GM20000 (cell line): Measurements from ENCODE around the gene VPS51.

Experiments used
- DNase-seq: peaks from one replicate; pipeline ENCODE4 v3.0.0; 2012; ENCODE audit warnings: low spot score
- TF ChIP-seq, protein P1 (sequence below): IDR thresholded peaks from 2 replicates; pipeline ENCODE4 v1.5.1; 2012; ENCODE audit warnings: mild to moderate bottlenecking, control low read depth; ENCODE audit errors: extremely low read depth, missing control alignments

VPS51 gene

GRCh38 chr11:65107751-65108468, 11.9 kb downstream of the VPS51 start:
- DNase-seq = no peak
- TF ChIP-seq, protein P1, sequence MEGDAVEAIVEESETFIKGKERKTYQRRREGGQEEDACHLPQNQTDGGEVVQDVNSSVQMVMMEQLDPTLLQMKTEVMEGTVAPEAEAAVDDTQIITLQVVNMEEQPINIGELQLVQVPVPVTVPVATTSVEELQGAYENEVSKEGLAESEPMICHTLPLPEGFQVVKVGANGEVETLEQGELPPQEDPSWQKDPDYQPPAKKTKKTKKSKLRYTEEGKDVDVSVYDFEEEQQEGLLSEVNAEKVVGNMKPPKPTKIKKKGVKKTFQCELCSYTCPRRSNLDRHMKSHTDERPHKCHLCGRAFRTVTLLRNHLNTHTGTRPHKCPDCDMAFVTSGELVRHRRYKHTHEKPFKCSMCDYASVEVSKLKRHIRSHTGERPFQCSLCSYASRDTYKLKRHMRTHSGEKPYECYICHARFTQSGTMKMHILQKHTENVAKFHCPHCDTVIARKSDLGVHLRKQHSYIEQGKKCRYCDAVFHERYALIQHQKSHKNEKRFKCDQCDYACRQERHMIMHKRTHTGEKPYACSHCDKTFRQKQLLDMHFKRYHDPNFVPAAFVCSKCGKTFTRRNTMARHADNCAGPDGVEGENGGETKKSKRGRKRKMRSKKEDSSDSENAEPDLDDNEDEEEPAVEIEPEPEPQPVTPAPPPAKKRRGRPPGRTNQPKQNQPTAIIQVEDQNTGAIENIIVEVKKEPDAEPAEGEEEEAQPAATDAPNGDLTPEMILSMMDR = no peak

DNA sequence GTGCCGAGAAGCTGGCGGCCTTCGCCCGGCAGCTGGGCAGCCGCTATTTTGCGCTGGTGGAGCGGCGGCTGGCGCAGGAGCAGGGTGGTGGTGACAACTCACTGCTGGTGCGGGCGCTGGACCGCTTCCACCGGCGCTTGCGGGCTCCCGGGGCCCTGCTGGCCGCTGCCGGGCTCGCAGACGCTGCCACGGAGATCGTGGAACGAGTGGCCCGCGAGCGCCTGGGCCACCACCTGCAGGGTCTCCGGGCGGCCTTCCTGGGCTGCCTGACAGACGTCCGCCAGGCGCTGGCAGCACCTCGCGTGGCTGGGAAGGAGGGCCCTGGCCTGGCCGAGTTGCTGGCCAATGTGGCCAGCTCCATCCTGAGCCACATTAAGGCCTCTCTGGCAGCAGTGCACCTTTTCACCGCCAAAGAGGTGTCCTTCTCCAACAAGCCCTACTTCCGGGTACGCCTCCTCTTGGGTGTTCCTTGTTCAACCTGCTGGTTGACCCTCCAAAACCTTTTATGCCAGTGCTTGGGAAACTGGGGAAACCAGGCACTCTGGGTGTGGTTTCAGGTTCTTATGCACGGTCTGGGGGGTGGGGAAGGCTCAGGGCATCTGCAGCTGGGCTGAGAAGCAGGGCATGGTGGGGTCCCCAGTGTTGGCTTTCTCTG, 12.6 kb downstream of the VPS51 start:
- TF ChIP-seq, protein P1 = no peak
- DNase-seq = no peak

GRCh38 chr11:65109231-65110198, 13.5 kb downstream of the VPS51 start:
- TF ChIP-seq, protein P1 = no peak
- DNase-seq = no peak

GRCh38 chr11:65110354-65110861, 14.4 kb downstream of the VPS51 start:
- DNase-seq = peak; percentile 95

DNA sequence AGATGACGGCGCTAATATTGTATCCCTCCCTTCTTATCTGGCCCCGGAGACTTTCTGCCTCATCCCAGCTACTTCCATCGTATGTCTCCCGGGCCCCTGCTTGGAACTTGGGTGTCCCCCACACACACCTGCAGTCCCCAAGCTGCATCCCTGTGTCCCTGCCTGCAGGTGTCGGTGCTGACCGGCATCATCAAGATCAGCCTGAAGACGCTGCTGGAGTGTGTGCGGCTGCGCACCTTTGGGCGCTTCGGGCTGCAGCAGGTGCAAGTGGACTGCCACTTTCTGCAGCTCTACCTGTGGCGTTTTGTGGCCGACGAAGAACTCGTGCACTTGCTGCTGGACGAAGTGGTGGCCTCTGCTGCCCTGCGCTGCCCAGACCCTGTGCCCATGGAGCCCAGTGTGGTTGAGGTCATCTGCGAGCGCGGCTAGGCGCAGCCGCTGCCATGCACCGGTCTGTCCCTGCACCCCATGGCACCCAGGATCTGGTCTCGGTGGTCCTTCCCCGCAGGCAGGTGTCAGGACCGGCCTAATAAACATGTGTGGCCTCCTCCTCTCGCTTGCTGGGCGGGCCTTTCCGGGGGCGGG, 15.2 kb downstream of the VPS51 start:
- TF ChIP-seq, protein P1 = no peak
- no peak for DNase-seq

More at GRCh38 chr11:65110354-65110861, 14.4 kb downstream of the VPS51 start:
- TF ChIP-seq, protein P1 = peak; percentile 93

DNA sequence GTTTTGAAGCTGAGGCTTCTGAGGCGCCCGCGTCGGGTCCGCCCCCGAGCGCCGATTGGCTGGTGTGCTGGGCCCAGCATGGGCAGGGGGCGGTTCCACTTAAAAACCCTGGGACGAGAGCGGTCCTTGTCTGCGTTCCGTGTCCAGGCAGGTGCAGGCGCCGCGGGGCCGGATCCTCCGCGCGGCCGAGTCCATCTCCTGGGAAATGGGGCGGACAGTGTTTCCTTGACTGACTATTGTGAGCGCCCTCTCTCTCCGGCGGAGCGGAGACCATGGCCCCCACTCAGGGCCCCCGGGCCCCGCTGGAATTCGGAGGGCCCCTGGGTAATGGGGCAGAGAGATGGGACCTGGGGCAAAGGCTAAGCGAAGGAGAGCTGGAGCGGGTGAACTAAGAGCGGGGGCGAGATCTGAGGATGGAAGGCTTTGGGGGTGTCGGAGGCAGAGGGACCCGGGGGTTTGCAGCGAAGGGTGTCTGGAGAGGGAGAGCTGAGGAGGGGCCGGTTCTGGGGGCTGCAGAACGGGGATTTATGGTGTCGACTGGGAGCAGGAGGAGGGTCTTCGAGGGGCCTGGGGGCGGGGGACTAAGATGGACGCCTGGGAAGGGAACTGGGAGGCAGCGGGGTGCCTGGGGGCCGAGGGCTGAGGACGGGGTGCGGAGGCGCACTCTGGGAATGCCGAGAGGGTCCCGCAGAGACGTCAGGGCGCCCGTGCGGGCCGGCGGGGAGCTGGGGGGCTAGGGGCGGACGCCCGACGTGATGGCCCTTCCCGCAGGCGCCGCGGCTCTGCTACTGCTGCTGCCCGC, 15.9 kb downstream of the VPS51 start, which contains the start of gene TM7SF2:
TM7SF2 (plus strand) TSS at position 129 of the 802 bp plus-strand sequence; CDS start at position 273, 144 bp downstream.
- DNase-seq = peak; percentile 98
- TF ChIP-seq, protein P1 = no peak
